Mammary epithelial cell (primary cell): Measurements from ENCODE around the gene TOR1AIP1.

Experiments
- CTCF ChIP-seq, 2 donors: IDR thresholded peaks in 1 of 2; conservative IDR thresholded peaks in 1 of 2; 2 replicates each; pipeline ENCODE4 v1.5.1; 2011 to 2012; ENCODE audit warnings: inconsistent platforms in 2 of 2, low read length in 2 of 2, mild to moderate bottlenecking in 2 of 2, control low read depth in 1 of 2, low read depth in 1 of 2; ENCODE audit not compliant: insufficient read depth in 1 of 2; ENCODE audit errors: extremely low read depth in 1 of 2
- EZH2 ChIP-seq: IDR thresholded peaks from 2 replicates; pipeline ENCODE4 v1.6.1; 2012; ENCODE audit warnings: low read length, inconsistent platforms, borderline replicate concordance

- TF ChIP-seq CTCF (conservative IDR thresholded peaks at IDR 0.05 in 1 of 2, IDR thresholded peaks at IDR 0.05 in 1 of 2; ENCODE audit: extremely low read depth in 1 of 2, insufficient read depth in 1 of 2, low read depth in 1 of 2, low read length in 2 of 2) = no peak
- TF ChIP-seq EZH2 = no peak
Observed at GRCh38 chr1:179876300-179876715, 5.8 kb upstream of the TOR1AIP1 start.
